Glutamatergic neuron (in vitro differentiated cells): ENCODE data around the gene AATK. TPM values are rescaled to one million over a fixed set of nuclear protein-coding genes. Genes with fewer than 3 reads are reported as not detected.

Experiments
- DNase-seq: peaks from one replicate; pipeline ENCODE4 v3.0.0; 2022
- H3K27ac Mint-ChIP-seq: one replicate; pipeline ENCODE4 v1.8.0; 2020; ENCODE audit warnings: mild to moderate bottlenecking, mixed read lengths, inconsistent platforms; ENCODE audit not compliant: unreplicated experiment
- H3K27me3 Mint-ChIP-seq: one replicate; pipeline ENCODE4 v1.8.0; 2020; ENCODE audit warnings: mild to moderate bottlenecking, moderate library complexity, mixed read lengths, inconsistent platforms; ENCODE audit not compliant: unreplicated experiment
- H3K36me3 Mint-ChIP-seq: one replicate; pipeline ENCODE4 v1.8.0; 2020; ENCODE audit warnings: mild to moderate bottlenecking, mixed read lengths, inconsistent platforms; ENCODE audit not compliant: unreplicated experiment
- H3K4me1 Mint-ChIP-seq: one replicate; pipeline ENCODE4 v1.8.0; 2020; ENCODE audit warnings: mild to moderate bottlenecking, low read depth, mixed read lengths, inconsistent platforms; ENCODE audit not compliant: unreplicated experiment
- H3K4me3 Mint-ChIP-seq: one replicate; pipeline ENCODE4 v1.8.0; 2020; ENCODE audit warnings: mild to moderate bottlenecking, mixed read lengths, inconsistent platforms; ENCODE audit not compliant: unreplicated experiment
- H3K9me3 Mint-ChIP-seq: one replicate; pipeline ENCODE4 v1.8.0; 2020; ENCODE audit warnings: mild to moderate bottlenecking, moderate library complexity, mixed read lengths, inconsistent platforms; ENCODE audit not compliant: unreplicated experiment
- CTCF ChIP-seq: fragments of 200-600 bp; sonication (generic); IDR thresholded peaks from one replicate; pipeline ENCODE4 v1.5.0; 2021; ENCODE audit not compliant: partially characterized antibody, unreplicated experiment
- total RNA-seq: library from RNA; stranded (reverse); fragmentation: NEBNext Ultra II Directional; extraction: Animal tissue kit (Norgen Biotek cat#: 25700); gene quantifications from one replicate; pipeline ENCODE4 v1.2.1, GENCODE V29; 2021; ENCODE audit not compliant: unreplicated experiment

The AATK gene
- total RNA-seq, 1 donor from 2014 or later: 27.0 TPM

GRCh38 chr17:81136366-81136765 is 29.7 kb downstream of the AATK start:
- Mint-ChIP-seq H3K4me3 (no peak overlapping the region), H3K27me3 (peaks cover 13% of the 10 kb centered on the region), H3K4me1 (peaks cover 4% of the 10 kb centered on the region), H3K27ac (no peak overlapping the region), H3K9me3 (peaks cover 17% of the 10 kb centered on the region), H3K36me3 (no peaks in the 10 kb centered on the region)
- DNase-seq: no peak
- no peak for TF ChIP-seq CTCF

GRCh38 chr17:81135505-81136278 is 30.3 kb downstream of the AATK start:
- Mint-ChIP-seq H3K27me3 (peaks cover 13% of the 10 kb centered on the region), H3K36me3 (no peaks in the 10 kb centered on the region), H3K9me3 (peaks cover 17% of the 10 kb centered on the region), H3K27ac (no peak overlapping the region), H3K4me1 (peaks cover 4% of the 10 kb centered on the region), H3K4me3 (no peak overlapping the region)
- no peak for TF ChIP-seq CTCF
- no peak for DNase-seq

- no peak overlapping the region for H3K27ac Mint-ChIP-seq
Observed at GRCh38 chr17:81134064-81134781, 31.8 kb downstream of the AATK start.

GRCh38 chr17:81132770-81133723 is 33.0 kb downstream of the AATK start:
- TF ChIP-seq CTCF: no peak
- Mint-ChIP-seq H3K9me3 (peaks cover 4% of the 10 kb centered on the region), H3K36me3 (no peaks in the 10 kb centered on the region), H3K27ac (no peak overlapping the region), H3K4me1 (peaks cover 3% of the 10 kb centered on the region), H3K27me3 (peaks cover 4% of the 10 kb centered on the region), H3K4me3 (no peak overlapping the region)
- no peak for DNase-seq

More at GRCh38 chr17:81134064-81134781, 31.8 kb downstream of the AATK start:
- Mint-ChIP-seq H3K9me3 (peaks cover 14% of the 10 kb centered on the region), H3K4me1 (peaks cover 5% of the 10 kb centered on the region), H3K36me3 (no peaks in the 10 kb centered on the region), H3K27me3 (peaks cover 13% of the 10 kb centered on the region), H3K4me3 (no peak overlapping the region)
- DNase-seq: no peak
- TF ChIP-seq CTCF: no peak
